Smooth muscle cell (in vitro differentiated cells): ENCODE data around the gene CTNNA3. TPM values are rescaled to one million over a fixed set of nuclear protein-coding genes. Genes with fewer than 3 reads are reported as not detected.
A peak's percentile ranks its signal among the peaks of the same experiment; 100 is the strongest.

Source experiments
- DNase-seq: peaks from one replicate; lab custom pipeline; 2025; ENCODE audit not compliant: unreplicated experiment; lab: John Stamatoyannopoulos, UW
- H2AFZ ChIP-seq: fragments of 200-600 bp; sonication (generic); 2 replicates; pipeline ENCODE4 v1.6.0; 2016; ENCODE audit warnings: antibody characterized with exemption, low read depth, mild to moderate bottlenecking
- H3F3A ChIP-seq: fragments of 200-600 bp; sonication (generic); 2 replicates; pipeline ENCODE4 v1.6.0; 2017; ENCODE audit warnings: antibody characterized with exemption, low read depth
- H3K27ac ChIP-seq: fragments of 200-600 bp; sonication (generic); 2 replicates; pipeline ENCODE4 v1.5.1; 2016; ENCODE audit warnings: low read depth, mild to moderate bottlenecking
- H3K27me3 ChIP-seq: fragments of 200-600 bp; sonication (generic); 2 replicates; pipeline ENCODE4 v1.6.1; 2016; ENCODE audit warnings: low read depth, mild to moderate bottlenecking
- H3K36me3 ChIP-seq: fragments of 200-600 bp; sonication (generic); 2 replicates; pipeline ENCODE4 v1.5.1; 2016; ENCODE audit warnings: low read depth
- H3K4me1 ChIP-seq: fragments of 200-600 bp; sonication (generic); 2 replicates; pipeline ENCODE4 v1.5.1; 2016; ENCODE audit warnings: low read depth
- H3K4me2 ChIP-seq: fragments of 200-600 bp; sonication (generic); 2 replicates; pipeline ENCODE4 v1.6.0; 2016; ENCODE audit warnings: mild to moderate bottlenecking
- H3K4me3 ChIP-seq: fragments of 200-600 bp; sonication (generic); 2 replicates; pipeline ENCODE4 v1.5.1; 2016; ENCODE audit warnings: mild to moderate bottlenecking
- H3K79me2 ChIP-seq: fragments of 200-600 bp; sonication (generic); 2 replicates; pipeline ENCODE4 v1.6.0; 2016; ENCODE audit warnings: low read depth, mild to moderate bottlenecking
- H3K9ac ChIP-seq: fragments of 200-600 bp; sonication (generic); 2 replicates; pipeline ENCODE4 v1.6.0; 2016; ENCODE audit warnings: low read depth
- H3K9me3 ChIP-seq: fragments of 200-600 bp; sonication (generic); replicated peaks from 2 replicates; pipeline ENCODE4 v1.5.1; 2016; ENCODE audit warnings: low read depth
- H4K20me1 ChIP-seq: fragments of 200-600 bp; sonication (generic); 2 replicates; pipeline ENCODE4 v1.6.0; 2016; ENCODE audit warnings: low read depth
- CTCF ChIP-seq: fragments of 200-600 bp; sonication (generic); IDR thresholded peaks from 2 replicates; pipeline ENCODE4 v1.5.1; 2017; ENCODE audit warnings: borderline replicate concordance, mild to moderate bottlenecking, antibody characterized with exemption; ENCODE audit not compliant: insufficient read depth, poor library complexity, severe bottlenecking
- WGBS: methylation state at CpG from one replicate; pipeline ENCODE4 v1.1.7; 2016; ENCODE audit warnings: low lambda C conversion rate; 5-methylcytosine and 5-hydroxymethylcytosine counted together
- polyA plus RNA-seq: library from polyadenylated mRNA; unstranded; fragments of >200 nt; fragmentation: Nextera tagmentation; extraction: Ambion mirVana; gene quantifications from 2 replicates; pipeline ENCODE4 v1.2.1, GENCODE V29; 2016
- total RNA-seq: library from RNA; depleted of rRNA; stranded (reverse); fragments of >200 nt; gene quantifications from 2 replicates; pipeline ENCODE4 v1.2.3, GENCODE V29; 2014

The CTNNA3 gene
- total and polyA plus RNA-seq, 2 experiments from 2014 or later: 1.3 TPM; not detected in 1

- Histone ChIP-seq H3K9ac (no peak overlapping the region), H3K4me3 (peak overlapping the region; percentile 34), H3F3A (no peaks in the 10 kb centered on the region), H2AFZ (peak overlapping the region; percentile 3), H3K4me2 (no peak overlapping the region), H3K4me1 (peaks cover 36% of the 10 kb centered on the region), H3K79me2 (no peaks in the 10 kb centered on the region), H3K27me3 (no peaks in the 10 kb centered on the region), H4K20me1 (no peaks in the 10 kb centered on the region), H3K27ac (no peak overlapping the region), H3K9me3 (no peaks in the 10 kb centered on the region), H3K36me3 (no peaks in the 10 kb centered on the region)
- TF ChIP-seq CTCF: no peak
- WGBS: 42% methylated on average over 4 of the region's 4 CpGs
- no peak for DNase-seq
Observed at GRCh38 chr10:67280405-67280804, 415.6 kb downstream of the CTNNA3 start.

- no peak for DNase-seq
- no peaks in the 10 kb centered on the region for H3K36me3 ChIP-seq
- WGBS: 66% methylated on average over 2 of the region's 2 CpGs
Observed at GRCh38 chr10:67277402-67277801, 418.6 kb downstream of the CTNNA3 start.

GRCh38 chr10:67269828-67270227 is 426.2 kb downstream of the CTNNA3 start:
- H2AFZ ChIP-seq: no peak overlapping the region

More at GRCh38 chr10:67277402-67277801, 418.6 kb downstream of the CTNNA3 start:
- H2AFZ ChIP-seq: no peak overlapping the region
- no peak overlapping the region for H3K9ac ChIP-seq
- no peak for TF ChIP-seq CTCF
- no peaks in the 10 kb centered on the region for H3K27me3 ChIP-seq
- no peaks in the 10 kb centered on the region for H3K79me2 ChIP-seq
- no peak overlapping the region for H3K4me2 ChIP-seq
- peaks cover 23% of the 10 kb centered on the region for H3K4me1 ChIP-seq
- H3K4me3 ChIP-seq: no peak overlapping the region
- no peaks in the 10 kb centered on the region for H3K9me3 ChIP-seq
- H4K20me1 ChIP-seq: no peaks in the 10 kb centered on the region
- H3F3A ChIP-seq: no peaks in the 10 kb centered on the region
- no peak overlapping the region for H3K27ac ChIP-seq

More at GRCh38 chr10:67269828-67270227, 426.2 kb downstream of the CTNNA3 start:
- Histone ChIP-seq H3F3A (no peaks in the 10 kb centered on the region), H3K36me3 (no peaks in the 10 kb centered on the region), H3K79me2 (no peaks in the 10 kb centered on the region), H3K9me3 (no peaks in the 10 kb centered on the region), H3K4me1 (no peaks in the 10 kb centered on the region), H3K4me2 (no peak overlapping the region), H3K27ac (no peak overlapping the region), H3K27me3 (no peaks in the 10 kb centered on the region), H3K4me3 (no peak overlapping the region), H4K20me1 (no peaks in the 10 kb centered on the region), H3K9ac (no peak overlapping the region)
- WGBS: 92% methylated on average over 3 of the region's 3 CpGs
- no peak for DNase-seq
- TF ChIP-seq CTCF: no peak
